Upper lobe of right lung (tissue), 1 donor: ENCODE data around the gene NRARP. TPM values are rescaled to one million over a fixed set of nuclear protein-coding genes. Genes with fewer than 3 reads are reported as not detected.
"Not testable (repeated sequence)": the region's sequence is repeated elsewhere in the genome, so short reads cannot be mapped to it uniquely, and the experiment has no call there.

ENCODE experiments used
- ATAC-seq: fragments of 200-7000 bp; cut with Tn5 transposase; one replicate; pipeline ENCODE4 v1.9.1; 2020; ENCODE audit warnings: mild to moderate bottlenecking, moderate library complexity
- DNase-seq: peaks from one replicate; pipeline ENCODE4 v3.0.0-alpha.2; 2020
- H3K27ac ChIP-seq: fragments of 200-600 bp; one replicate; pipeline ENCODE4 v1.8.0; 2022
- H3K27me3 ChIP-seq: fragments of 200-600 bp; one replicate; pipeline ENCODE4 v1.8.0; 2022; ENCODE audit warnings: mild to moderate bottlenecking
- H3K36me3 ChIP-seq: fragments of 200-600 bp; one replicate; pipeline ENCODE4 v1.8.0; 2022
- H3K4me1 ChIP-seq: fragments of 200-600 bp; one replicate; pipeline ENCODE4 v1.8.0; 2022
- H3K4me3 ChIP-seq: fragments of 200-600 bp; one replicate; pipeline ENCODE4 v1.8.0; 2022; ENCODE audit warnings: mild to moderate bottlenecking
- H3K9me3 ChIP-seq: fragments of 200-600 bp; one replicate; pipeline ENCODE4 v1.8.0; 2022
- intact Hi-C: fragments of 100-400 bp; cut with DNase I; formaldehyde crosslinking; loops from one replicate; pipeline ENCODE4 v1.11.0; 2022
- total RNA-seq: library from RNA; stranded (reverse); fragmentation: NEBNext Ultra II Directional; extraction: Animal tissue kit (Norgen Biotek cat#: 25700); gene quantifications from one replicate; pipeline ENCODE4 v1.2.1, GENCODE V29; 2021
- TF ChIP-seq, protein P1 (sequence below): fragments of 200-600 bp; IDR thresholded peaks from one replicate; pipeline ENCODE4 v1.8.0; 2022; ENCODE audit warnings: antibody characterized with exemption
- donor health status: DM: no; HTN: yes; CAD: no; lungs with severe emphysema.

Gene NRARP
- total RNA-seq, 1 donor from 2014 or later: 21.5 TPM

DNA sequence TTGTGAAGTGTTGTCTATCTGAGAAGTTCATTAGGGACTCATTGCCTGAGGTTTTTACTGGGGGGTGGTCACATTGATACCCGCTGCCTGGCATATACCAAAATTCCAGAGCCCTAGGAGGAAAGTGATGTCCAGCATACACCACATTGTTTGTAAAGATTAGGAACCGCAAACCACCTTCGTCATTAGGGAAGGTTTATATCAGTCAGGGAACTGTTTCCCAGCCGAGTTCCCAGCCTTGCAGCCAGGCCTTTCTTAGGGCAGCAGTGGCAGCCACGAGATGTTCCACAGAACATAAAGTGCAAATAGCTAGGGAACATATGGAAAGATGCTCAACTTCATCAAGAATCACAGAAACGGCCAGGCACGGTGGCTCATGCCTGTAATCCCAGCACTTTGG is 40.4 kb upstream of the NRARP start:
- no peak overlapping the region for H3K27ac ChIP-seq
- no peaks in the 10 kb centered on the region for H3K27me3 ChIP-seq
- H3K4me1 ChIP-seq: no peaks in the 10 kb centered on the region
- no peaks in the 10 kb centered on the region for H3K36me3 ChIP-seq
- H3K9me3 ChIP-seq: no peaks in the 10 kb centered on the region
- intact Hi-C loops: no loop called here
- DNase-seq (no peak), ATAC-seq (no peak)
- TF ChIP-seq, protein P1, sequence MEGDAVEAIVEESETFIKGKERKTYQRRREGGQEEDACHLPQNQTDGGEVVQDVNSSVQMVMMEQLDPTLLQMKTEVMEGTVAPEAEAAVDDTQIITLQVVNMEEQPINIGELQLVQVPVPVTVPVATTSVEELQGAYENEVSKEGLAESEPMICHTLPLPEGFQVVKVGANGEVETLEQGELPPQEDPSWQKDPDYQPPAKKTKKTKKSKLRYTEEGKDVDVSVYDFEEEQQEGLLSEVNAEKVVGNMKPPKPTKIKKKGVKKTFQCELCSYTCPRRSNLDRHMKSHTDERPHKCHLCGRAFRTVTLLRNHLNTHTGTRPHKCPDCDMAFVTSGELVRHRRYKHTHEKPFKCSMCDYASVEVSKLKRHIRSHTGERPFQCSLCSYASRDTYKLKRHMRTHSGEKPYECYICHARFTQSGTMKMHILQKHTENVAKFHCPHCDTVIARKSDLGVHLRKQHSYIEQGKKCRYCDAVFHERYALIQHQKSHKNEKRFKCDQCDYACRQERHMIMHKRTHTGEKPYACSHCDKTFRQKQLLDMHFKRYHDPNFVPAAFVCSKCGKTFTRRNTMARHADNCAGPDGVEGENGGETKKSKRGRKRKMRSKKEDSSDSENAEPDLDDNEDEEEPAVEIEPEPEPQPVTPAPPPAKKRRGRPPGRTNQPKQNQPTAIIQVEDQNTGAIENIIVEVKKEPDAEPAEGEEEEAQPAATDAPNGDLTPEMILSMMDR: no peak
- no peak overlapping the region for H3K4me3 ChIP-seq

DNA sequence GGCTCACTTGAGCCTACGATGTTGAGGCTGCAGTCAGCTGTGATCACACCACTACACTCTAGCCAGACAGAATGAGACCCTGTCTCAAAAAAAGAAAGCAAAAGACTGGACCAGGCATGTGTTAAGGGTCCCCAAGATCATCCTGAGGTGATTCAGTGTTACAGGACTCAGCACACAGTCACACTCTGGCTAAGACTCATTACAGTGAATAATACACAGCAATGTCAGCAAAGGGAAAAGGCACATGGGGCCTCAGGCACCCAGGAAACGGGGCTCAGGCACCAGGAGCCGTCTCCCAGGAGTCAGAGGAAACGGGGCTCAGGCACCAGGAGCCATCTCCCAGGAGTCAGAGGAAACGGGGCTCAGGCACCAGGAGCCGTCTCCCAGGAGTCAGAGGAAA is 39.2 kb upstream of the NRARP start:
- Histone ChIP-seq H3K4me3 (no peak overlapping the region), H3K27ac (no peak overlapping the region), H3K9me3 (no peaks in the 10 kb centered on the region), H3K36me3 (no peaks in the 10 kb centered on the region), H3K4me1 (no peaks in the 10 kb centered on the region), H3K27me3 (no peaks in the 10 kb centered on the region)
- intact Hi-C loops: no loop called here
- TF ChIP-seq, protein P1: no peak
- DNase-seq (no peak), ATAC-seq (no peak)

- intact Hi-C loops, H3K27ac ChIP-seq, H3K9me3 ChIP-seq, H3K4me1 ChIP-seq, ATAC-seq, H3K4me3 ChIP-seq, H3K27me3 ChIP-seq, DNase-seq, H3K36me3 ChIP-seq: not testable (repeated sequence)
Observed at GRCh38 chr9:137339908-137340462, 37.9 kb upstream of the NRARP start.

DNA sequence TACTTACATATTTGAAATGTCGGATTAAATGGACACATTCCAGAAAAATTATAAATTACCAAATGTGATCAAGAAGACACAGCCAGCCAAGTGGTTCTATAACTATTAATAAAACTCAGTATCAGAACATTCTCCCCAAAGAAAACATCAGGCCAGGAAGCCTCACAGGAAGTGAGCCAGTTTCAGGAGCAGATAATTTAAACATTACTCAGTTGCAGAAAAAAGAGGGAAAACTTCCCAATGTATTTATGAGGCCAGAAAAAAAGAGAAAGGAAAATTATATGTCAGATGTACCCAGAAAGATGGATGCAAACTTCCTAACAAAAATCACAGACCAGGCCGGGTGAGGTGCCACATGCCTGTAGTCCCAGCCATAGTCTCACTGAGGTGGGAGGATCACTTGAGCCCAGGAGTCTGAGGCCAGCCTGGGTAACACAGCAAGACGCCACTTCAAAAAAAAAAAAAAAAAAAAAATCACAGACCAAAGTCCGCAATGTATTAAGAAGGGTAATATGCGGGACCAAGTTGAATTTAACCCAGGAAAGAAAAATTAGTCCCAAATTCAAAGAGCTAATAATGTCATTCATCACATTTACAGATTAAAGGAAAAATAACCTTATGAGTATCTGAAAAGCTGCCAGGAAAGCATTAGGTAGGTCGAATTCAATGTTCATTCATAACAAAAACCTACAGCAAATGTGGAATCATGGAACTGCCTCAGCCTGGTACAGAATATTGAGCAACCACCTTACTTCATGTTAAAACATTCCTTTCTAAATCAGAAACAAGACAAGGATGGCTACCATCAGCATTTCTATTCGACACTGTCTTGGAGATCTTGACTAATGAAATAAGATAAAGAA is 37.2 kb upstream of the NRARP start:
- Histone ChIP-seq H3K4me3 (no peak overlapping the region), H3K27me3 (no peaks in the 10 kb centered on the region), H3K9me3 (no peaks in the 10 kb centered on the region), H3K27ac (no peak overlapping the region), H3K36me3 (no peaks in the 10 kb centered on the region), H3K4me1 (no peaks in the 10 kb centered on the region)
- no peak for ATAC-seq
- TF ChIP-seq, protein P1: no peak
- DNase-seq: no peak
- intact Hi-C loops: no loop called here

DNA sequence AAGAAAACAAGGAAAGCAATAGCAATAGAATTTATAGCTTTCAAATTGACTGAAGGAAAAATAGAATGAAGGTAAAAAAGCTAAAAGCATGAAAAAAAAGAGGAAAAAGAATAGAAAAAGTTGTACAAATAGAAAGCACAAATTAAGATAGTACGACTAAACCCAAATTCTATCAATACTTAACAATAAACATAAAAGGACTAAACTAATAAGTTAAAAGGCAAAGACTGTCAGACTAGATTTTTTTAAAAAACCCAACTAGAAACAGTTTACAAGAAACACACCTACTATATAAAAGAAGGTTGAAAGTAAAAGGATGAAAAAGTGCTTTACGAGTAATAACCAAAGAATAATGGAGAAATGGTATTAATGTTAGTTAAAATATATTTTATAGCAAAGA is 34.7 kb upstream of the NRARP start:
- TF ChIP-seq, protein P1: no peak
- H3K36me3 ChIP-seq: no peaks in the 10 kb centered on the region
- DNase-seq (no peak), ATAC-seq (no peak)
- H3K4me1 ChIP-seq: no peaks in the 10 kb centered on the region
- intact Hi-C loops: no loop called here
- no peaks in the 10 kb centered on the region for H3K27me3 ChIP-seq
- no peaks in the 10 kb centered on the region for H3K9me3 ChIP-seq
- no peak overlapping the region for H3K27ac ChIP-seq
- H3K4me3 ChIP-seq: no peak overlapping the region

DNA sequence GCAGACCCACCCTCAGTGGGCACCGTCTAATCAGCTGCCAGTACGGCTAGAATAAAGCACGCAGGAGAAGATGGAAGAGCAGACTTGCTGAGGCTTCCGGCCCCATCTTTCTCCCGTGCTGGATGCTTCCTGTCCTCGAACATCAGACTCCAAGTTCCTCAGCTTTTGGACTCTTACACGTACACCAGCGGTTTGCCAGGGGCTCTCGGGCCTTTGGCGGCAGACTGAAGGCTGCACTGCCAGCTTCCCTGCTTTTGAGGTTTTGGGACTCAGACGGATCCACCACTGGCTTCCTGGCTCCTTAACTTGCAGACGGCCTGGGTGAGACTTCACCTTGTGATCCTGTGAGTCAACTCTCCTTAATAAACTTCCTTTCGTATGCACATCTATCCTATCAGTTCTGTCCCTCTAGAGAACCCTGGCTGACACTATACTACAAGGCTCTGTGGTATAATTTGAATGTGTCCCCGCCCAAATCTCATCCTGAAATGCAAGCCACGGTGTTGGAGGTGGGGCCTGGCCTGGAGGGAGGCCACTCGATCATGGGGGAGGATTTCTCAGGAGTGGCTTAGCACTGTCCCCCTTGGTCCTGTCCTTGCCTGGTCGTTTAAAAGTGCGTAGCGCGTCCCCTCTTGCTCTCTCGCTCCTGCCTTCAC is 31.1 kb upstream of the NRARP start:
- intact Hi-C loops: no loop called here
- TF ChIP-seq, protein P1: no peak
- peak; percentile 9 for ATAC-seq

More for the DNA sequence above, 31.1 kb upstream of the NRARP start:
- DNase-seq: no peak
- Histone ChIP-seq H3K4me3 (no peak overlapping the region), H3K27ac (no peak overlapping the region), H3K9me3 (no peaks in the 10 kb centered on the region), H3K27me3 (no peaks in the 10 kb centered on the region), H3K4me1 (no peaks in the 10 kb centered on the region), H3K36me3 (no peaks in the 10 kb centered on the region)
